IMR-90 (cell line): ENCODE results near the gene POMGNT2. TPM values are rescaled to one million over a fixed set of nuclear protein-coding genes. Genes with fewer than 3 reads are reported as not detected.

Source experiments
- ATAC-seq: fragments of 200-7000 bp; cut with Tn5 transposase; 2 replicates; pipeline ENCODE4 v1.9.1; 2020; ENCODE audit warnings: low read depth, mild to moderate bottlenecking, moderate library complexity
- BruUV-seq: library from RNA; stranded (reverse); fragments of 400-500 nt; replicated peaks from 2 replicates; lab custom pipeline; 2021; lab: Mats Ljungman, UMichigan
- CTCF ChIA-PET: fragments of 300-600 bp; formaldehyde crosslinking; extraction: SDS; loops from one replicate; lab custom pipeline; 2021; ENCODE audit warnings: antibody characterized with exemption; lab: Yijun Ruan, JAX
- POLR2A ChIA-PET: fragments of 300-600 bp; sonication (Branson Sonifier 250); formaldehyde crosslinking; loops from one replicate; lab custom pipeline; 2022; ENCODE audit warnings: antibody characterized with exemption; ENCODE audit not compliant: unreplicated experiment; lab: Charles Lee
- DNase-seq: peaks from one replicate; pipeline ENCODE4 v3.0.0; 2013
- H2AFZ ChIP-seq: replicated peaks from 2 replicates; pipeline ENCODE3; 2013; ENCODE audit warnings: low read length, mild to moderate bottlenecking; ENCODE audit not compliant: poor library complexity
- H2AK5ac ChIP-seq: 2 replicates; pipeline ENCODE4 v1.6.1; 2013; ENCODE audit warnings: low read depth, low read length, inconsistent platforms
- H2AK9ac ChIP-seq: replicated peaks from 2 replicates; pipeline ENCODE3; 2013; ENCODE audit warnings: mild to moderate bottlenecking, low read depth, low read length, moderate library complexity; ENCODE audit not compliant: poor library complexity
- H2BK120ac ChIP-seq: 2 replicates; pipeline ENCODE4 v1.6.1; 2013; ENCODE audit warnings: low read depth, low read length, inconsistent platforms
- H2BK15ac ChIP-seq: 3 replicates; pipeline ENCODE4 v1.6.1; 2013; ENCODE audit warnings: low read depth, low read length, inconsistent platforms
- H2BK20ac ChIP-seq: 2 replicates; pipeline ENCODE4 v1.6.1; 2013; ENCODE audit warnings: low read depth, mild to moderate bottlenecking, inconsistent platforms, low read length, moderate library complexity
- H2BK5ac ChIP-seq: 2 replicates; pipeline ENCODE4 v1.6.1; 2013; ENCODE audit warnings: mild to moderate bottlenecking, low read depth, low read length, inconsistent platforms; ENCODE audit not compliant: poor library complexity, severe bottlenecking
- H3K14ac ChIP-seq: replicated peaks from 2 replicates; pipeline ENCODE4 v1.6.1; 2013; ENCODE audit warnings: low read depth, low read length, inconsistent platforms
- H3K18ac ChIP-seq: 2 replicates; pipeline ENCODE4 v1.6.1; 2013; ENCODE audit warnings: low read depth, low read length, control low read depth
- H3K23ac ChIP-seq: 2 replicates; pipeline ENCODE4 v1.6.1; 2013; ENCODE audit warnings: low read depth, low read length, inconsistent platforms
- H3K27ac ChIP-seq: 2 replicates; pipeline ENCODE4 v1.5.1; 2013; ENCODE audit warnings: mild to moderate bottlenecking, control low read depth, low read length; ENCODE audit not compliant: insufficient read depth
- H3K27me3 ChIP-seq: 2 replicates; pipeline ENCODE4 v1.6.1; 2013; ENCODE audit warnings: low read length; ENCODE audit not compliant: control insufficient read depth, insufficient read depth
- H3K36me3 ChIP-seq: 2 replicates; pipeline ENCODE4 v1.6.1; 2013; ENCODE audit warnings: low read length, mixed read lengths; ENCODE audit not compliant: control insufficient read depth, insufficient read depth
- H3K4ac ChIP-seq: 2 replicates; pipeline ENCODE4 v1.6.1; 2013; ENCODE audit warnings: low read depth, low read length, inconsistent platforms
- H3K4me1 ChIP-seq: 2 replicates; pipeline ENCODE4 v1.6.1; 2013; ENCODE audit warnings: low read length, mixed read lengths; ENCODE audit not compliant: control insufficient read depth, insufficient read depth
- H3K4me2 ChIP-seq: 2 replicates; pipeline ENCODE4 v1.6.1; 2013; ENCODE audit warnings: low read depth, mild to moderate bottlenecking, control low read depth, low read length, moderate library complexity
- H3K4me3 ChIP-seq: 2 replicates; pipeline ENCODE4 v1.5.1; 2013; ENCODE audit warnings: low read depth, mild to moderate bottlenecking, control low read depth, low read length, moderate library complexity; ENCODE audit not compliant: insufficient read depth
- H3K56ac ChIP-seq: 2 replicates; pipeline ENCODE4 v1.6.1; 2013; ENCODE audit warnings: low read length, inconsistent platforms; ENCODE audit not compliant: insufficient read depth; ENCODE audit errors: extremely low read depth
- H3K79me1 ChIP-seq, 2 experiments: 2 replicates each; pipeline ENCODE4 v1.6.1; 2013; ENCODE audit warnings: low read length in 2 of 2, inconsistent platforms in 1 of 2, low read depth in 1 of 2
- H3K9ac ChIP-seq: 2 replicates; pipeline ENCODE4 v1.6.1; 2013; ENCODE audit warnings: low read depth, low read length, control low read depth
- H3K9me1 ChIP-seq: 2 replicates; pipeline ENCODE4 v1.6.1; 2013; ENCODE audit warnings: low read length, inconsistent platforms; ENCODE audit not compliant: insufficient read depth
- H3K9me3 ChIP-seq: 2 replicates; pipeline ENCODE4 v1.6.1; 2013; ENCODE audit warnings: low read length; ENCODE audit not compliant: control insufficient read depth, insufficient read depth
- H4K20me1 ChIP-seq: 2 replicates; pipeline ENCODE4 v1.6.1; 2013; ENCODE audit warnings: low read length, inconsistent platforms; ENCODE audit not compliant: insufficient read depth
- H4K5ac ChIP-seq: 2 replicates; pipeline ENCODE4 v1.6.1; 2013; ENCODE audit warnings: mild to moderate bottlenecking, low read depth, low read length, control low read depth
- H4K8ac ChIP-seq, 2 experiments: 2 replicates each; pipeline ENCODE4 v1.6.1; 2013; ENCODE audit warnings: low read depth in 2 of 2, low read length in 2 of 2, control low read depth in 1 of 2, inconsistent platforms in 1 of 2
- H4K91ac ChIP-seq: 2 replicates; pipeline ENCODE4 v1.6.1; 2013; ENCODE audit warnings: low read depth, low read length, inconsistent platforms; ENCODE audit not compliant: insufficient read depth
- CHD1 ChIP-seq: IDR thresholded peaks from 2 replicates; pipeline ENCODE4 v1.6.1; 2012; ENCODE audit warnings: low read depth, low read length, improper control_type of control experiment
- SMC3 ChIP-seq: fragments of 150-350 bp; IDR thresholded peaks from 2 replicates; pipeline ENCODE4 v1.6.1; 2016; ENCODE audit warnings: low read depth, mild to moderate bottlenecking, antibody characterized with exemption, low read length, moderate library complexity
- WGBS, 2 experiments: methylation state at CpG; one replicate each; pipeline versions ENCODE4 v1.1.5 to v1.1.7; 2013; ENCODE audit warnings: missing lambda C conversion rate in 2 of 2; ENCODE audit not compliant: insufficient read length in 1 of 2; ENCODE audit errors: extremely low coverage in 2 of 2; 5-methylcytosine and 5-hydroxymethylcytosine counted together
- dilution Hi-C: fragments of 300-500 bp; cut with HindIII; formaldehyde crosslinking; loops from one replicate; pipeline ENCODE4 v1.14.3; 2018; ENCODE audit warnings: low sequenced_read_pairs; ENCODE audit not compliant: unreplicated experiment
- in situ Hi-C: fragments of 300-500 bp; cut with MboI; formaldehyde crosslinking; loops from 3 replicates; pipeline ENCODE4 v1.14.3; 2019; ENCODE audit warnings: low sequenced_read_pairs, inconsistent platforms, mixed read lengths
- intact Hi-C: fragments of 100-400 bp; cut with micrococcal nuclease; formaldehyde crosslinking; loops from 2 replicates; pipeline ENCODE4 v1.10.0; 2022
- polyA plus RNA-seq, 3 experiments: library from polyadenylated mRNA; depleted of rRNA; stranded (reverse); fragments of >200 nt; gene quantifications; 2 replicates each; pipeline ENCODE4 v1.2.3, GENCODE V29; 2012; ENCODE audit warnings: low replicate concordance in 1 of 3
- total RNA-seq: library from RNA; depleted of rRNA; stranded (reverse); fragments of >200 nt; gene quantifications from 2 replicates; pipeline ENCODE4 v1.2.3, GENCODE V29; 2012

POMGNT2 gene
- total and polyA plus RNA-seq, 2 of the 4 experiments (the other 2 are of a cell fraction), result 7.5 to 16.2 TPM

DNA sequence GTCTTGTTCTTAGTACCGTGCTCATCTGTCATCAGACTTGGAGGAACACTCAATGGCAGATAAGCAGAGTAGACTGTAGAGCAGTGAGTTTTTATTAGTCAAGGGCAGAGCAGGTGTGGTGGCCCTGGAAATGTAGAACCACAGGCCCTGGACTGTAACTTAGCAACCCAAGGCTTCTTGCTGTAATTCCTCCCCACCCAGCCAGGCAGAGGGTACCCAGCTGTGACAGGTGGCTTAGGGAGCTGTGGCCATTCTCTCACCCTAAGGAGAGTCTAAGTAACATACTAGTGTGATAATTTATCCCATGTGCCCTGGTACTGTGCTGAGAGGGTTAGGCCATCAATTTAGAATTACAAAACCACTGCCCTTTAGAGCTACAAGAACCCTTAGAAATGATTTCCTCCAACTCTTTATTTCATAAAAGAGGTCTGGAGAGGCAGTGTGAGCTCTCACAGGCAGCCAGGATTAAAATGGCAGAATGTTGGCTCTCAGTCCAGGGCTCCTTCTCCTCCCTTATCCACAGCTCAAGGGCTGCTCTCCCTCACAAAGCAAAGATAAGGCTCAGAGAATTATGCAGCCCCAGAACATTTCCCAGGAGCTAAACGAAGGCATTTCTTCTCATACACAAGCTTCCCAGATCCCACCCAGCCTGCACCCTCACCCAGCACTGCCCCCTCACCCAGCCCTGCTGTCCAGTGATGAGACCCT lies 3.0 kb downstream of the POMGNT2 start:
- ChIA-PET CTCF (interaction anchor here (1.5 kb wide), 1 partner anchor 141 kb away, joined by 3 read pairs; no protein-coding TSS in a partner anchor), POLR2A (no interaction called here)
- in situ Hi-C loops (no loop called here), intact Hi-C loops (no loop called here), dilution Hi-C loops (no loop called here)
- Histone ChIP-seq H3K9ac (no peak overlapping the region), H3K36me3 (no peaks in the 10 kb centered on the region), H3K4me2 (no peak overlapping the region), H3K4me1 (peaks cover 3% of the 10 kb centered on the region; the same call in 1 of the 2 replicates), H3K79me1 (peaks cover 0 to 8% of the 10 kb centered on the region in 2 experiments; a peak in 3 of 4 replicates), H2AK5ac (no peak overlapping the region), H4K5ac (no peak overlapping the region), H2BK120ac (no peak overlapping the region), H3K9me3 (no peaks in the 10 kb centered on the region), H4K91ac (no peak overlapping the region), H3K4me3 (no peak overlapping the region), H3K27me3 (no peaks in the 10 kb centered on the region), H3K27ac (no peak overlapping the region), H3K9me1 (peaks cover 11% of the 10 kb centered on the region; the same call in 1 of the 2 replicates), H2AFZ (no peak overlapping the region), H3K14ac (no peak overlapping the region), H2BK5ac (no peak overlapping the region), H2AK9ac (no peak overlapping the region), H4K20me1 (no peaks in the 10 kb centered on the region), H3K23ac (no peak overlapping the region), H3K56ac (no peak overlapping the region), H3K4ac (no peak overlapping the region), H2BK15ac (no peak overlapping the region), H4K8ac (no peak overlapping the region), H3K18ac (no peak overlapping the region), H2BK20ac (no peak overlapping the region)
- ATAC-seq, result no peak
- no TSS peak for BruUV-seq
- no peak for TF ChIP-seq CHD1
- TF ChIP-seq SMC3, result no peak
- WGBS, 2 experiments, result 0% methylated on average over 1 of the region's 2 CpGs; no CpG with 5 or more reads in 1 of the 2 experiments
- DNase-seq, result no peak
